Measurements from ENCODE around the gene COL23A1.
"Not testable (repeated sequence)": the region's sequence is repeated elsewhere in the genome, so short reads cannot be mapped to it uniquely, and the experiment has no call there.

The COL23A1 gene

GRCh38 chr5:178373711-178374110, 216.5 kb downstream of the COL23A1 start:
- peak in 1 of 3 donors; percentile 36 for DNase-seq

- DNase-seq: no peak
Observed at GRCh38 chr5:178372142-178372571, 218.0 kb downstream of the COL23A1 start.

- no peak for DNase-seq
Observed at GRCh38 chr5:178371362-178372111, 218.7 kb downstream of the COL23A1 start.

- DNase-seq: no peak
Observed at GRCh38 chr5:178370102-178370501, 220.1 kb downstream of the COL23A1 start.

- DNase-seq: not testable (repeated sequence)
Observed at GRCh38 chr5:178369469-178369868, 220.7 kb downstream of the COL23A1 start.

- DNase-seq: no peak
Observed at GRCh38 chr5:178368716-178369300, 221.4 kb downstream of the COL23A1 start.

- DNase-seq: no peak
Observed at GRCh38 chr5:178368274-178368673, 221.9 kb downstream of the COL23A1 start.

- no peak for DNase-seq
Observed at GRCh38 chr5:178367736-178368120, 222.5 kb downstream of the COL23A1 start.

GRCh38 chr5:178366998-178367735, 223.0 kb downstream of the COL23A1 start:
- DNase-seq: no peak

GRCh38 chr5:178365501-178366440, 224.4 kb downstream of the COL23A1 start:
- no peak for DNase-seq

GRCh38 chr5:178364326-178364675, 225.9 kb downstream of the COL23A1 start:
- DNase-seq: no peak

- no peak for DNase-seq
Observed at GRCh38 chr5:178363501-178364325, 226.5 kb downstream of the COL23A1 start.

- peak; percentile 34 to 56 (median 45) for DNase-seq
Observed at GRCh38 chr5:178361657-178362445, 228.3 kb downstream of the COL23A1 start.

GRCh38 chr5:178360926-178361235, 229.3 kb downstream of the COL23A1 start:
- DNase-seq: no peak

- DNase-seq: peak; percentile 28 to 49 (median 30)
Observed at GRCh38 chr5:178360222-178360925, 229.8 kb downstream of the COL23A1 start.

- no peak for DNase-seq
Observed at GRCh38 chr5:178359738-178360137, 230.5 kb downstream of the COL23A1 start.

GRCh38 chr5:178357678-178358077, 232.5 kb downstream of the COL23A1 start:
- DNase-seq: no peak

GRCh38 chr5:178357121-178357521, 233.1 kb downstream of the COL23A1 start:
- peak; percentile 73 to 85 (median 78) for DNase-seq

GRCh38 chr5:178356431-178356872, 233.7 kb downstream of the COL23A1 start:
- DNase-seq: no peak

- DNase-seq: no peak
Observed at GRCh38 chr5:178355671-178356070, 234.5 kb downstream of the COL23A1 start.

All from suppressor macrophage treated with lipopolysaccharide for 1 hour (primary cell).